PC-3 (cell line): ENCODE data around the gene NEBL. TPM values are rescaled to one million over a fixed set of nuclear protein-coding genes. Genes with fewer than 3 reads are reported as not detected.

ENCODE experiments used
- ATAC-seq: fragments of 200-7000 bp; cut with Tn5 transposase; 2 replicates; pipeline ENCODE4 v1.9.1; 2020; ENCODE audit warnings: mild to moderate bottlenecking, moderate library complexity
- BruUV-seq: library from RNA; stranded (reverse); fragments of 400-500 nt; replicated peaks from 2 replicates; lab custom pipeline; 2021; lab: Mats Ljungman, UMichigan
- CTCF ChIA-PET: fragments of 300-600 bp; sonication (Branson Sonifier 250); formaldehyde crosslinking; loops from one replicate; lab custom pipeline; 2022; ENCODE audit warnings: antibody characterized with exemption; lab: Charles Lee
- POLR2A ChIA-PET: fragments of 300-600 bp; sonication (Branson Sonifier 250); formaldehyde crosslinking; loops from one replicate; lab custom pipeline; 2022; ENCODE audit warnings: antibody characterized with exemption; ENCODE audit not compliant: unreplicated experiment; lab: Charles Lee
- DNase-seq: peaks from one replicate; pipeline ENCODE4 v3.0.0-alpha.2; 2015
- H2AFZ ChIP-seq: fragments of 300-600 bp; sonication (generic); 2 replicates; pipeline ENCODE4 v1.6.0; 2016; ENCODE audit warnings: antibody characterized with exemption, low read length
- H3F3A ChIP-seq: fragments of 300-600 bp; sonication (generic); one replicate; pipeline ENCODE4 v1.6.0; 2017; ENCODE audit warnings: antibody characterized with exemption, low read length, control low read depth, mild to moderate bottlenecking; ENCODE audit not compliant: unreplicated experiment
- H3K27ac ChIP-seq: fragments of 300-600 bp; sonication (generic); 2 replicates; pipeline ENCODE4 v1.5.1; 2016; ENCODE audit warnings: mild to moderate bottlenecking, low read length
- H3K27me3 ChIP-seq: fragments of 300-600 bp; sonication (generic); 2 replicates; pipeline ENCODE4 v1.6.1; 2016; ENCODE audit warnings: low read length, mixed read lengths
- H3K36me3 ChIP-seq: fragments of 300-600 bp; sonication (generic); 2 replicates; pipeline ENCODE4 v1.6.1; 2016; ENCODE audit warnings: low read depth, mixed run types, low read length, mixed read lengths
- H3K4me1 ChIP-seq: fragments of 300-600 bp; sonication (generic); 2 replicates; pipeline ENCODE4 v1.5.1; 2016; ENCODE audit warnings: low read length; ENCODE audit not compliant: insufficient read depth
- H3K4me2 ChIP-seq: fragments of 300-600 bp; sonication (generic); 2 replicates; pipeline ENCODE4 v1.6.0; 2016; ENCODE audit warnings: low read length
- H3K4me3 ChIP-seq: fragments of 300-600 bp; sonication (generic); 2 replicates; pipeline ENCODE4 v1.5.1; 2016; ENCODE audit warnings: mild to moderate bottlenecking, low read length, mixed read lengths
- H3K79me2 ChIP-seq: fragments of 300-600 bp; sonication (generic); 2 replicates; pipeline ENCODE4 v1.6.1; 2017; ENCODE audit warnings: low read length, mixed read lengths
- H3K9ac ChIP-seq: fragments of 300-600 bp; sonication (generic); 2 replicates; pipeline ENCODE4 v1.6.0; 2016; ENCODE audit warnings: mild to moderate bottlenecking, low read length
- H3K9me2 ChIP-seq: fragments of 300-600 bp; sonication (generic); replicated peaks from 2 replicates; pipeline ENCODE4 v1.6.1; 2016; ENCODE audit warnings: mixed run types, low read length, mixed read lengths
- H3K9me3 ChIP-seq: fragments of 300-600 bp; sonication (generic); 2 replicates; pipeline ENCODE4 v1.6.1; 2016; ENCODE audit warnings: low read length, mixed read lengths
- H4K20me1 ChIP-seq: fragments of 300-600 bp; sonication (generic); 2 replicates; pipeline ENCODE4 v1.6.1; 2016; ENCODE audit warnings: low read length, mixed read lengths
- CTCF ChIP-seq: fragments of 300-600 bp; sonication (generic); conservative IDR thresholded peaks from 2 replicates; pipeline ENCODE4 v1.5.1; 2017; ENCODE audit warnings: antibody characterized with exemption, low read depth, mild to moderate bottlenecking, low read length
- EZH2 ChIP-seq: fragments of 300-600 bp; sonication (generic); IDR thresholded peaks from one replicate; pipeline ENCODE4 v1.6.1; 2017; ENCODE audit warnings: antibody characterized with exemption, mild to moderate bottlenecking, low read length; ENCODE audit not compliant: unreplicated experiment
- EZH2phosphoT487 ChIP-seq: fragments of 300-600 bp; sonication (generic); IDR thresholded peaks from 2 replicates; pipeline ENCODE4 v1.6.1; 2018; ENCODE audit warnings: mild to moderate bottlenecking, antibody characterized with exemption, low read length, borderline replicate concordance
- intact Hi-C: fragments of 100-400 bp; cut with micrococcal nuclease; formaldehyde crosslinking; loops from 2 replicates; pipeline ENCODE4 v1.9.0; 2023
- total RNA-seq: library from RNA; depleted of rRNA; stranded (reverse); fragments of >200 nt; gene quantifications from 2 replicates; pipeline ENCODE4 v1.2.3, GENCODE V29; 2014

Gene NEBL
- total RNA-seq, 1 experiment from 2014 or later, result 14.7 TPM

GRCh38 chr10:20919481-20919880, 22.4 kb upstream of the NEBL start:
- ATAC-seq, result no peak
- intact Hi-C loops, result no loop called here
- H3K4me1 ChIP-seq, result no peaks in the 10 kb centered on the region; the same call in 1 of the 2 replicates
- H3K79me2 ChIP-seq, result no peaks in the 10 kb centered on the region
- no peak overlapping the region for H2AFZ ChIP-seq
- ChIA-PET CTCF (no interaction called here), POLR2A (no interaction called here)
- H3K9me2 ChIP-seq, result no peaks in the 10 kb centered on the region
- H3K27me3 ChIP-seq, result no peaks in the 10 kb centered on the region
- no peak for TF ChIP-seq CTCF
- TF ChIP-seq EZH2phosphoT487, result no peak
- no peak overlapping the region for H3K9ac ChIP-seq
- no peak overlapping the region for H3K4me2 ChIP-seq
- DNase-seq, result no peak
- H3K36me3 ChIP-seq, result no peaks in the 10 kb centered on the region
- no peaks in the 10 kb centered on the region for H4K20me1 ChIP-seq
- no TSS peak for BruUV-seq
- no peak overlapping the region for H3K27ac ChIP-seq
- no peak overlapping the region for H3K4me3 ChIP-seq
- H3F3A ChIP-seq, result no peaks in the 10 kb centered on the region
- no peaks in the 10 kb centered on the region for H3K9me3 ChIP-seq

- Histone ChIP-seq H3K4me2 (no peak overlapping the region), H3K79me2 (no peaks in the 10 kb centered on the region), H3K9me2 (no peaks in the 10 kb centered on the region), H3K4me3 (no peak overlapping the region), H2AFZ (no peak overlapping the region), H3K9ac (no peak overlapping the region), H3K27me3 (no peaks in the 10 kb centered on the region), H3K4me1 (no peaks in the 10 kb centered on the region; the same call in 1 of the 2 replicates), H3K36me3 (no peaks in the 10 kb centered on the region), H3K27ac (no peak overlapping the region), H4K20me1 (no peaks in the 10 kb centered on the region), H3K9me3 (no peaks in the 10 kb centered on the region), H3F3A (no peaks in the 10 kb centered on the region)
- CTCF ChIA-PET, result no interaction called here
- POLR2A ChIA-PET, result no interaction called here
- intact Hi-C loops, result no loop called here
- no peak for DNase-seq
- BruUV-seq, result no TSS peak
- no peak for ATAC-seq
- no peak for TF ChIP-seq EZH2
Observed at GRCh38 chr10:20916976-20917375, 19.9 kb upstream of the NEBL start.

GRCh38 chr10:20912969-20913368, 15.9 kb upstream of the NEBL start:
- H4K20me1 ChIP-seq, result no peaks in the 10 kb centered on the region

More at GRCh38 chr10:20912969-20913368, 15.9 kb upstream of the NEBL start:
- H3K9me3 ChIP-seq, result no peaks in the 10 kb centered on the region
- TF ChIP-seq EZH2 (no peak), CTCF (no peak), EZH2phosphoT487 (no peak)
- H3F3A ChIP-seq, result no peaks in the 10 kb centered on the region
- H3K9me2 ChIP-seq, result no peaks in the 10 kb centered on the region
- DNase-seq (no peak), ATAC-seq (no peak)
- intact Hi-C loops, result no loop called here
- no peaks in the 10 kb centered on the region for H3K36me3 ChIP-seq
- no TSS peak for BruUV-seq
- ChIA-PET POLR2A (no interaction called here), CTCF (no interaction called here)
- H3K4me1 ChIP-seq, result no peaks in the 10 kb centered on the region
- H3K9ac ChIP-seq, result no peak overlapping the region
- no peaks in the 10 kb centered on the region for H3K27me3 ChIP-seq
- H3K4me3 ChIP-seq, result no peak overlapping the region
- H3K79me2 ChIP-seq, result no peaks in the 10 kb centered on the region
- no peak overlapping the region for H2AFZ ChIP-seq
- no peak overlapping the region for H3K4me2 ChIP-seq
- H3K27ac ChIP-seq, result no peak overlapping the region
